MM.1S (cell line): ENCODE measurements around the gene PRRG1.

Experiments
- DNase-seq: peaks from one replicate; pipeline ENCODE4 v3.0.0-alpha.2; 2015
- H2AFZ ChIP-seq: fragments of 300-600 bp; sonication (generic); 2 replicates; pipeline ENCODE4 v1.6.0; 2016; ENCODE audit warnings: antibody characterized with exemption, low read length
- H3F3A ChIP-seq: fragments of 300-600 bp; sonication (generic); 2 replicates; pipeline ENCODE4 v1.6.1; 2016; ENCODE audit warnings: mild to moderate bottlenecking, antibody characterized with exemption, low read length, moderate library complexity, mixed read lengths; ENCODE audit not compliant: insufficient read depth
- H3K27ac ChIP-seq: fragments of 300-600 bp; sonication (generic); 2 replicates; pipeline ENCODE4 v1.5.1; 2016; ENCODE audit warnings: mild to moderate bottlenecking, low read length
- H3K27me3 ChIP-seq: fragments of 300-600 bp; sonication (generic); replicated peaks from 2 replicates; pipeline ENCODE4 v1.6.0; 2016; ENCODE audit warnings: low read length; ENCODE audit not compliant: insufficient read depth
- H3K36me3 ChIP-seq: fragments of 300-600 bp; sonication (generic); replicated peaks from 2 replicates; pipeline ENCODE4 v1.6.1; 2016; ENCODE audit warnings: mild to moderate bottlenecking, low read length, mixed read lengths; ENCODE audit not compliant: insufficient read depth
- H3K4me1 ChIP-seq: fragments of 300-600 bp; sonication (generic); 2 replicates; pipeline ENCODE4 v1.6.1; 2016; ENCODE audit warnings: low read length, mixed read lengths
- H3K4me2 ChIP-seq: fragments of 300-600 bp; sonication (generic); 2 replicates; pipeline ENCODE4 v1.6.0; 2016; ENCODE audit warnings: low read depth, low read length
- H3K4me3 ChIP-seq: fragments of 300-600 bp; sonication (generic); 2 replicates; pipeline ENCODE4 v1.5.1; 2016; ENCODE audit warnings: low read length, mixed read lengths
- H3K79me2 ChIP-seq: fragments of 300-600 bp; sonication (generic); 2 replicates; pipeline ENCODE4 v1.6.1; 2016; ENCODE audit warnings: mixed run types, low read length, mixed read lengths
- H3K9ac ChIP-seq: fragments of 300-600 bp; sonication (generic); 2 replicates; pipeline ENCODE4 v1.6.1; 2016; ENCODE audit warnings: low read length, mixed read lengths
- H3K9me2 ChIP-seq: fragments of 300-600 bp; sonication (generic); replicated peaks from 2 replicates; pipeline ENCODE4 v1.6.1; 2016; ENCODE audit warnings: mild to moderate bottlenecking, low read length, mixed read lengths; ENCODE audit not compliant: insufficient read depth
- H3K9me3 ChIP-seq: fragments of 300-600 bp; sonication (generic); replicated peaks from 2 replicates; pipeline ENCODE4 v1.6.1; 2016; ENCODE audit warnings: mild to moderate bottlenecking, low read length, mixed read lengths; ENCODE audit not compliant: insufficient read depth
- H4K20me1 ChIP-seq: fragments of 300-600 bp; sonication (generic); 2 replicates; pipeline ENCODE4 v1.6.1; 2016; ENCODE audit warnings: mild to moderate bottlenecking, low read length, moderate library complexity, mixed read lengths; ENCODE audit not compliant: insufficient read depth
- CTCF ChIP-seq: fragments of 300-600 bp; sonication (generic); IDR thresholded peaks from 2 replicates; pipeline ENCODE4 v1.5.1; 2016; ENCODE audit warnings: antibody characterized with exemption, low read length, mixed read lengths
- EZH2 ChIP-seq: fragments of 300-600 bp; sonication (generic); optimal IDR thresholded peaks from 2 replicates; pipeline ENCODE3; 2017; ENCODE audit warnings: low read depth, mild to moderate bottlenecking, antibody characterized with exemption, low read length, mixed read lengths
- EZH2phosphoT487 ChIP-seq: fragments of 300-600 bp; sonication (generic); IDR thresholded peaks from 2 replicates; pipeline ENCODE4 v1.6.1; 2018; ENCODE audit warnings: antibody characterized with exemption, low read length

The PRRG1 gene

GRCh38 chrX:37434362-37434761 is 85.2 kb downstream of the PRRG1 start:
- no peaks in the 10 kb centered on the region for H3K79me2 ChIP-seq
- no peak for TF ChIP-seq EZH2phosphoT487
- no peaks in the 10 kb centered on the region for H3F3A ChIP-seq
- DNase-seq, result no peak
- H3K4me2 ChIP-seq, result no peak overlapping the region
- no peak overlapping the region for H2AFZ ChIP-seq
- H4K20me1 ChIP-seq, result no peaks in the 10 kb centered on the region
- no peaks in the 10 kb centered on the region for H3K36me3 ChIP-seq
- no peaks in the 10 kb centered on the region for H3K27me3 ChIP-seq
- H3K27ac ChIP-seq, result no peak overlapping the region
- no peaks in the 10 kb centered on the region for H3K9me2 ChIP-seq
- H3K9ac ChIP-seq, result no peak overlapping the region
- no peaks in the 10 kb centered on the region for H3K4me1 ChIP-seq
- no peak overlapping the region for H3K4me3 ChIP-seq
- H3K9me3 ChIP-seq, result no peaks in the 10 kb centered on the region

GRCh38 chrX:37437160-37437559 is 88.0 kb downstream of the PRRG1 start:
- H3K4me1 ChIP-seq, result no peaks in the 10 kb centered on the region
- no peak for DNase-seq
- H3K4me2 ChIP-seq, result no peak overlapping the region

GRCh38 chrX:37441377-37441776 is 92.2 kb downstream of the PRRG1 start:
- Histone ChIP-seq H3K27ac (no peak overlapping the region), H3F3A (no peaks in the 10 kb centered on the region), H3K9ac (no peak overlapping the region), H3K4me3 (no peak overlapping the region), H3K36me3 (no peaks in the 10 kb centered on the region), H3K4me2 (no peak overlapping the region), H3K27me3 (no peaks in the 10 kb centered on the region), H4K20me1 (no peaks in the 10 kb centered on the region), H3K4me1 (no peaks in the 10 kb centered on the region), H3K9me2 (no peaks in the 10 kb centered on the region), H3K79me2 (no peaks in the 10 kb centered on the region), H3K9me3 (no peaks in the 10 kb centered on the region), H2AFZ (no peak overlapping the region)
- no peak for TF ChIP-seq EZH2phosphoT487
- no peak for TF ChIP-seq CTCF
- TF ChIP-seq EZH2, result no peak
- no peak for DNase-seq

More at GRCh38 chrX:37437160-37437559, 88.0 kb downstream of the PRRG1 start:
- TF ChIP-seq EZH2 (no peak), CTCF (no peak), EZH2phosphoT487 (no peak)
- H2AFZ ChIP-seq, result no peak overlapping the region
- H3K9ac ChIP-seq, result no peak overlapping the region
- H3K9me3 ChIP-seq, result no peaks in the 10 kb centered on the region
- H3K36me3 ChIP-seq, result no peaks in the 10 kb centered on the region
- no peaks in the 10 kb centered on the region for H4K20me1 ChIP-seq
- H3K4me3 ChIP-seq, result no peak overlapping the region
- H3K9me2 ChIP-seq, result no peaks in the 10 kb centered on the region
- H3K79me2 ChIP-seq, result no peaks in the 10 kb centered on the region
- no peaks in the 10 kb centered on the region for H3K27me3 ChIP-seq
- no peaks in the 10 kb centered on the region for H3F3A ChIP-seq
- no peak overlapping the region for H3K27ac ChIP-seq

GRCh38 chrX:37445182-37445581 is 96.0 kb downstream of the PRRG1 start:
- H2AFZ ChIP-seq, result no peak overlapping the region
- H3K79me2 ChIP-seq, result no peaks in the 10 kb centered on the region
- TF ChIP-seq EZH2 (no peak), EZH2phosphoT487 (no peak), CTCF (no peak)
- no peaks in the 10 kb centered on the region for H3K4me1 ChIP-seq
- no peaks in the 10 kb centered on the region for H3K9me3 ChIP-seq
- no peaks in the 10 kb centered on the region for H3F3A ChIP-seq
- no peak overlapping the region for H3K4me2 ChIP-seq
- H3K27me3 ChIP-seq, result no peaks in the 10 kb centered on the region
- H3K36me3 ChIP-seq, result no peaks in the 10 kb centered on the region
- H3K4me3 ChIP-seq, result no peak overlapping the region
- H3K27ac ChIP-seq, result no peak overlapping the region
- no peaks in the 10 kb centered on the region for H4K20me1 ChIP-seq
- DNase-seq, result no peak
- no peaks in the 10 kb centered on the region for H3K9me2 ChIP-seq
- H3K9ac ChIP-seq, result no peak overlapping the region
